Measurements from ENCODE around the gene NFIC.

- TF ChIP-seq ZNF274 (IDR thresholded peaks at IDR 0.05; ENCODE audit: low read depth, low read length) (no peak), SUZ12 (IDR thresholded peaks at IDR 0.05; ENCODE audit: extremely low read depth, insufficient read depth, insufficient read length) (no peak), YY1 (IDR thresholded peaks at IDR 0.05; ENCODE audit: insufficient read depth, insufficient read length) (no peak)
Measured at GRCh38 chr19:3458229-3459088, 92.1 kb downstream of the NFIC start.
